Loucy (cell line): ENCODE data around the gene KRT10.
"Not testable (repeated sequence)": the region's sequence is repeated elsewhere in the genome, so short reads cannot be mapped to it uniquely, and the experiment has no call there.

Source experiments
- H2AFZ ChIP-seq: fragments of 200-600 bp; sonication (generic); 2 replicates; pipeline ENCODE4 v1.6.0; 2016; ENCODE audit warnings: antibody characterized with exemption, mild to moderate bottlenecking, low read length, moderate library complexity
- H3F3A ChIP-seq: fragments of 200-600 bp; 2 replicates; pipeline ENCODE4 v1.6.0; 2016; ENCODE audit warnings: antibody characterized with exemption, low read depth, mild to moderate bottlenecking
- H3K27me3 ChIP-seq: fragments of 200-600 bp; sonication (generic); 2 replicates; pipeline ENCODE4 v1.6.1; 2014; ENCODE audit warnings: low read length, mild to moderate bottlenecking; ENCODE audit not compliant: insufficient read depth, poor library complexity, severe bottlenecking
- H3K36me3 ChIP-seq: fragments of 200-600 bp; sonication (generic); 2 replicates; pipeline ENCODE4 v1.6.1; 2016; ENCODE audit warnings: low read length; ENCODE audit not compliant: insufficient read depth
- H3K4me1 ChIP-seq: fragments of 200-600 bp; sonication (generic); 2 replicates; pipeline ENCODE4 v1.5.1; 2014; ENCODE audit warnings: low read length, mild to moderate bottlenecking; ENCODE audit not compliant: insufficient read depth, poor library complexity, severe bottlenecking
- H3K4me2 ChIP-seq: fragments of 200-600 bp; sonication (generic); 2 replicates; pipeline ENCODE4 v1.6.0; 2014; ENCODE audit warnings: antibody characterized with exemption, low read length, low read depth, mild to moderate bottlenecking; ENCODE audit not compliant: poor library complexity, severe bottlenecking
- H3K4me3 ChIP-seq: fragments of 200-600 bp; sonication (generic); 2 replicates; pipeline ENCODE4 v1.5.1; 2014; ENCODE audit warnings: low read length, mild to moderate bottlenecking, mixed read lengths; ENCODE audit not compliant: poor library complexity, severe bottlenecking
- H3K79me2 ChIP-seq: fragments of 200-600 bp; sonication (generic); 2 replicates; pipeline ENCODE4 v1.6.1; 2014; ENCODE audit warnings: low read length; ENCODE audit not compliant: insufficient read depth
- H3K9ac ChIP-seq: fragments of 200-600 bp; sonication (generic); 2 replicates; pipeline ENCODE4 v1.6.0; 2014; ENCODE audit warnings: mild to moderate bottlenecking, low read depth, low read length, moderate library complexity; ENCODE audit not compliant: poor library complexity, severe bottlenecking
- H3K9me2 ChIP-seq: fragments of 200-600 bp; sonication (generic); replicated peaks from 2 replicates; pipeline ENCODE4 v1.6.1; 2016; ENCODE audit warnings: low read depth, low read length, mixed read lengths
- H3K9me3 ChIP-seq: fragments of 200-600 bp; sonication (generic); 2 replicates; pipeline ENCODE4 v1.6.1; 2014; ENCODE audit warnings: mild to moderate bottlenecking, antibody characterized with exemption, low read length, low read depth; ENCODE audit not compliant: insufficient read depth
- H4K20me1 ChIP-seq: fragments of 200-600 bp; sonication (generic); 2 replicates; pipeline ENCODE4 v1.6.0; 2014; ENCODE audit warnings: antibody characterized with exemption, low read length, mild to moderate bottlenecking; ENCODE audit not compliant: insufficient read depth, poor library complexity, severe bottlenecking
- EZH2phosphoT487 ChIP-seq: fragments of 200-600 bp; IDR thresholded peaks from 2 replicates; pipeline ENCODE4 v1.6.1; 2018; ENCODE audit warnings: antibody characterized with exemption, mild to moderate bottlenecking, moderate library complexity, borderline replicate concordance
- TF ChIP-seq, protein P1 (sequence below): fragments of 200-600 bp; sonication (generic); conservative IDR thresholded peaks from 2 replicates; pipeline ENCODE4 v1.5.1; 2014; ENCODE audit warnings: mild to moderate bottlenecking, antibody characterized with exemption, low read length

KRT10 gene

DNA sequence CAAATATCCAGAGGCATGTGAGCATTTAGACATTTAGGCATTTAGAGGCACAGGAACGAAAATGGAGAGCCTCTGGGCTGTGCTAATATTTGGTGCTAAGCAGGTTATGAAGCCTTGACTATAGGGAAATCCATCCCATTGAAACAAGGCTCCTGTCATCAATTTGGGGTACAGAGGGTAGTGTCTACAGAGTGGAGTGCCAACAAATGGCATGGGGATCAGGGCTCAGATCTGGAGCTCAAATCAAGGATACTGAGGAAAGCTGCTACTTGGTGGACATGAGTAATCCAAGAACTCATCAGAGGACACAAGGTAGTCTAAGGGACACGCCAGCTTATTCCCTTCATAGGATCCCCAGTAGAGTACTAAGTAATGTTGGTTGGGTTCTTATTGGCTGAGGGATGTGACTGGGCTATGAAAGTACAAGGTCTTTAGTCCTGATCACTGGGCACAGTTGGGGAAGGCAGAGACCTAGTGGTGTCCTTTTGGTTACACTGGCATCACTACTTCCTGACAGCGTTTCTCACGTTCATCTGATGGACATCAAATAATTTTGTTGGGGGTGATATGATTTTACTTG is 5.2 kb downstream of the KRT10 start:
- no peaks in the 10 kb centered on the region; the same call in 1 of the 2 replicates for H3K9me2 ChIP-seq
- peak overlapping the region; percentile 95 for H3K4me2 ChIP-seq
- no peak overlapping the region for H3K4me3 ChIP-seq
- H3K36me3 ChIP-seq, result no peaks in the 10 kb centered on the region
- H4K20me1 ChIP-seq, result no peaks in the 10 kb centered on the region
- H3K79me2 ChIP-seq, result peaks cover 22% of the 10 kb centered on the region
- no peak for TF ChIP-seq EZH2phosphoT487
- TF ChIP-seq, protein P1, sequence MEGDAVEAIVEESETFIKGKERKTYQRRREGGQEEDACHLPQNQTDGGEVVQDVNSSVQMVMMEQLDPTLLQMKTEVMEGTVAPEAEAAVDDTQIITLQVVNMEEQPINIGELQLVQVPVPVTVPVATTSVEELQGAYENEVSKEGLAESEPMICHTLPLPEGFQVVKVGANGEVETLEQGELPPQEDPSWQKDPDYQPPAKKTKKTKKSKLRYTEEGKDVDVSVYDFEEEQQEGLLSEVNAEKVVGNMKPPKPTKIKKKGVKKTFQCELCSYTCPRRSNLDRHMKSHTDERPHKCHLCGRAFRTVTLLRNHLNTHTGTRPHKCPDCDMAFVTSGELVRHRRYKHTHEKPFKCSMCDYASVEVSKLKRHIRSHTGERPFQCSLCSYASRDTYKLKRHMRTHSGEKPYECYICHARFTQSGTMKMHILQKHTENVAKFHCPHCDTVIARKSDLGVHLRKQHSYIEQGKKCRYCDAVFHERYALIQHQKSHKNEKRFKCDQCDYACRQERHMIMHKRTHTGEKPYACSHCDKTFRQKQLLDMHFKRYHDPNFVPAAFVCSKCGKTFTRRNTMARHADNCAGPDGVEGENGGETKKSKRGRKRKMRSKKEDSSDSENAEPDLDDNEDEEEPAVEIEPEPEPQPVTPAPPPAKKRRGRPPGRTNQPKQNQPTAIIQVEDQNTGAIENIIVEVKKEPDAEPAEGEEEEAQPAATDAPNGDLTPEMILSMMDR, result no peak
- H3F3A ChIP-seq, result peaks cover 15% of the 10 kb centered on the region; the same call in 1 of the 2 replicates
- H3K9ac ChIP-seq, result no peak overlapping the region
- no peaks in the 10 kb centered on the region for H3K9me3 ChIP-seq
- no peak overlapping the region for H2AFZ ChIP-seq
- peaks cover 58% of the 10 kb centered on the region for H3K27me3 ChIP-seq
- H3K4me1 ChIP-seq, result peaks cover 29% of the 10 kb centered on the region

DNA sequence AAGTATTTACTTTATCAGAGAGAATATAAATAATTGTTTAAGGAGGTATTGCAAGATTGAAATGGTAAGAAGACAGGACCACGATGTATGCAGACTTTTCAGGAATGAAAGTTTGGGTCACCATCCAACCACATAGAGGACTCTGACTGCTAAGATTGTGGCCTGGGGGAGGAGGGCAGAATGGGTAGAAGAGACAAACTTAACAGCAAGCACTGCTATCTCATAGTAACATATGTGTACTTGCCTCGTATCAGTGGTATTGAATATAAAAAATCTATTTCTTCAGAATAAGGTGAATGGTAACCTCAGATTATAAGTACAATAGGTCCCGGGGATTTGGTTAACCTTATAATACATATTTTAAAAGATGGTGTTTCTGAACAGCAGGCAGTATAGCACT is 5.8 kb downstream of the KRT10 start:
- H3K4me3 ChIP-seq, result no peak overlapping the region
- H3K9me3 ChIP-seq, result no peaks in the 10 kb centered on the region
- H3F3A ChIP-seq, result peaks cover 15% of the 10 kb centered on the region; the same call in 1 of the 2 replicates

DNA sequence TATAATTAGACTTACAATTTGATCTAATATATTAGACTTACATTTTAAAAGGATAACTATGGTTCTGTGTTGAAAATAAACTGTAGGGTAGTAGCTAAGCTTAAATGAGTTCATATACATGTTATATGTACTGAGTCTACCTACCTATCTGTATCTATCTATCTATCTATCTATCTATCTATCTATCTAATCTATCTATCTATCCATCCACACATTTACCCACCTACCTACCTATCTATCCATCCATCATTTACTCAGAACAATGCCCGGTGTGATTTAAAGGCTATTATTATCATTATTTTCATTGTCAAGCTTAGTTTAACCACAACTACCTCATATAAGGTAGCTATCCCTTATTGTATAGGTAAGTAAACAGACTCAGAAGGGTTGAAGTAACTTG is 7.0 kb downstream of the KRT10 start:
- no peaks in the 10 kb centered on the region; the same call in 1 of the 2 replicates for H3K9me2 ChIP-seq
- TF ChIP-seq EZH2phosphoT487, result no peak
- no peak overlapping the region for H3K4me3 ChIP-seq
- H3F3A ChIP-seq, result peaks cover 12% of the 10 kb centered on the region; the same call in 1 of the 2 replicates
- H3K27me3 ChIP-seq, result peaks cover 58% of the 10 kb centered on the region
- peaks cover 25% of the 10 kb centered on the region for H3K4me1 ChIP-seq
- no peak overlapping the region for H3K4me2 ChIP-seq
- no peaks in the 10 kb centered on the region for H3K9me3 ChIP-seq
- H3K36me3 ChIP-seq, result no peaks in the 10 kb centered on the region
- peaks cover 22% of the 10 kb centered on the region for H3K79me2 ChIP-seq
- no peak overlapping the region for H3K9ac ChIP-seq
- H2AFZ ChIP-seq, result no peak overlapping the region
- no peaks in the 10 kb centered on the region for H4K20me1 ChIP-seq

More for the DNA sequence above, 5.8 kb downstream of the KRT10 start:
- no peaks in the 10 kb centered on the region for H4K20me1 ChIP-seq
- peaks cover 29% of the 10 kb centered on the region for H3K4me1 ChIP-seq
- TF ChIP-seq, protein P1, result no peak
- TF ChIP-seq EZH2phosphoT487, result no peak
- H3K27me3 ChIP-seq, result peaks cover 58% of the 10 kb centered on the region
- no peak overlapping the region for H3K9ac ChIP-seq
- no peak overlapping the region for H3K4me2 ChIP-seq
- H3K36me3 ChIP-seq, result no peaks in the 10 kb centered on the region
- no peak overlapping the region for H2AFZ ChIP-seq
- H3K9me2 ChIP-seq, result no peaks in the 10 kb centered on the region; the same call in 1 of the 2 replicates
- H3K79me2 ChIP-seq, result peaks cover 22% of the 10 kb centered on the region

DNA sequence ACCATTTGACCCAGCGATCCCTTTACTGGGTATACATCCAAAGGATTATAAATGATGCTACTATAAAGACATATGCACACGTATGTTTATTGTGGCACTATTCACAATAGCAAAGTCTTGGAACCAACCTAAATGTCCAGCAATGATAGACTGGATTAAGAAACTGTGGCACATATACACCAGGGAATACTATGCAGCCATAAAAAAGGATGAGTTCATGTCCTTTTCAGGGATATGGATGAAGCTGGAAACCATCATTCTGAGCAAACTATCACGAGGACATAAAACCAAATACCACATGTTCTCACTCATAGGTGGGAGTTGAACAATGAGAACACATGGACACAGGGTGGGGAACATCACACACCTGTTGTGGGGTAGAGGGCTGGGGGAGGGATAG is 7.8 kb downstream of the KRT10 start:
- not testable (repeated sequence) for H3K9me3 ChIP-seq, H3K9me2 ChIP-seq, H3F3A ChIP-seq, H3K36me3 ChIP-seq, H3K4me3 ChIP-seq, H4K20me1 ChIP-seq, H3K9ac ChIP-seq, H3K4me2 ChIP-seq, H2AFZ ChIP-seq
- Histone ChIP-seq H3K27me3 (peaks cover 58% of the 10 kb centered on the region), H3K4me1 (peaks cover 18% of the 10 kb centered on the region), H3K79me2 (peaks cover 19% of the 10 kb centered on the region)
